MV-4-11 (cell line): ENCODE measurements around the gene AQP1.

ENCODE experiments used
- DNase-seq: peaks from one replicate; lab custom pipeline; 2025; lab: John Stamatoyannopoulos, UW

AQP1 gene

GRCh38 chr7:30974605-30975255 lies 63.1 kb downstream of the AQP1 start:
- DNase-seq: no peak
